ENCODE data around the gene RNASEH2B. TPM values are rescaled to one million over a fixed set of nuclear protein-coding genes. Genes with fewer than 3 reads are reported as not detected.

Gene RNASEH2B
- total and polyA plus RNA-seq, 2 of the 8 experiments (the other 6 are each of a cell fraction or from before 2014, with no cell fraction given) = 19.3 to 43.9 TPM

DNA sequence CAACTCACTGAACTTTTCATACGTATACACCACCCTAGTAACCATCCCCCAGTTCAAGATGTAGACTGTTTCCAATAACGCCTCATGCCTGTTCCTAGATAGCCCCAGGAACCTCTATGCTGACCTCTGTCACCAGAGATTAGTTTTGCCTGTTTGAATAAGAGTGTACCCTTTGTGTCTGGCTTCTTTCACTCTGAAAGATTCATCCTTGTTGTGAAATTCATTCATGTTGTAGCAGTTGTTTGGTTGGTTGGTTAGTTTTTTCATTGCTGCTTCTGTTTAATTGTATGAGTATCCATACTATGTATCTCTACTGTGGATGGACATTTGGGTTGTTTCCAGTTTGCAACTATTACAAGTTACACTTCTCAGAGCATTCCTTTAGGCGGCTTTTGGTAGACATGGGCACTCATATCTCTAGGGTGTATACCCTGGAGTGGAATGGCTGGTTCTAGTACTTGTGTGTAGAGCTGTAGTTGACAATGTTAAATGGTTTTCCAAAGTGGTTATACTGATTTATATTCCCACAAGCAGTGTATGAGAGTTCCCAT is 1.6 kb downstream of the RNASEH2B start:
- Histone ChIP-seq H2BK20ac (ENCODE audit: low read length) (no peak overlapping the region), H3K4me1 (replicated peaks in 1 of 4; ENCODE audit: control insufficient read depth in 3 of 4, insufficient read depth in 4 of 4, low read length in 3 of 4) (peaks cover 6 to 16% (median 10%) of the 10 kb centered on the region in 4 experiments; a peak in 6 of 7 replicates), H2AK5ac (ENCODE audit: low read depth, low read length) (no peak overlapping the region), H3K18ac (ENCODE audit: extremely low read depth, low read length) (no peak overlapping the region), H4K91ac (replicated peaks; ENCODE audit: insufficient read length, low read length) (no peak overlapping the region), H3K79me1 (ENCODE audit: low read depth, low read length) (peaks cover 2% of the 10 kb centered on the region), H2BK120ac (replicated peaks; ENCODE audit: low read depth, low read length) (no peak overlapping the region), H3K56ac (replicated peaks; ENCODE audit: insufficient read length, low read depth, low read length) (no peak overlapping the region), H2BK12ac (ENCODE audit: low read depth, low read length) (no peak overlapping the region), H3K23me2 (ENCODE audit: low read depth, low read length) (peaks cover 10% of the 10 kb centered on the region; the same call in 1 of the 2 replicates), H4K20me1 (replicated peaks in 1 of 2; ENCODE audit: control insufficient read depth in 1 of 2, insufficient read depth in 2 of 2, low read length in 2 of 2) (no peaks in the 10 kb centered on the region), H2AFZ (ENCODE audit: low read length) (no peak overlapping the region), H3K79me2 (ENCODE audit: control insufficient read depth in 1 of 2, insufficient read depth in 2 of 2, low read length in 2 of 2) (peaks cover 0 to 48% of the 10 kb centered on the region in 2 experiments; a peak in 2 of 4 replicates), H2BK15ac (ENCODE audit: low read length) (no peak overlapping the region), H3K4ac (replicated peaks; ENCODE audit: insufficient read length, low read depth, low read length) (peak overlapping the region; percentile 19), H4K8ac (ENCODE audit: extremely low read depth, insufficient read depth, low read length) (no peak overlapping the region), H3K14ac (ENCODE audit: insufficient read length) (no peak overlapping the region), H3K4me2 (ENCODE audit: insufficient read depth in 1 of 2, low read depth in 2 of 2, low read length in 2 of 2) (peak overlapping the region; percentile 72 to 92), H3K9ac (replicated peaks in 1 of 4; ENCODE audit: extremely low read depth in 1 of 4, low read depth in 3 of 4, low read length in 3 of 4) (no peak overlapping the region), H3K9me3 (ENCODE audit: insufficient read depth in 2 of 2, low read depth in 1 of 2, low read length in 1 of 2) (no peaks in the 10 kb centered on the region), H3K27ac (ENCODE audit: low read depth, low read length) (no peak overlapping the region), H3K27me3 (replicated peaks in 1 of 4; ENCODE audit: control insufficient read depth in 3 of 4, extremely low read depth in 1 of 4, insufficient read depth in 3 of 4, low read length in 3 of 4) (no peaks in the 10 kb centered on the region), H3K23ac (ENCODE audit: insufficient read length) (no peak overlapping the region), H3K4me3 (ENCODE audit: extremely low read depth in 1 of 4, insufficient read depth in 2 of 4, low read depth in 3 of 4, low read length in 4 of 4) (peak overlapping the region; percentile 48 to 76 (median 66); a peak in 5 of 8 replicates), H3K36me3 (ENCODE audit: control insufficient read depth in 2 of 4, insufficient read depth in 4 of 4, low read length in 3 of 4) (no peaks in the 10 kb centered on the region), H2BK5ac (ENCODE audit: low read depth, low read length) (no peak overlapping the region), H4K5ac (ENCODE audit: insufficient read length, low read depth, low read length) (no peak overlapping the region)
- no peak for DNase-seq (ENCODE audit: low read depth in 1 of 2, low spot score in 2 of 2)
- ChIA-PET POLR2A (ENCODE audit: partially characterized antibody) (interaction anchor here (0.7 to 1.4 kb wide), 6 partner anchors 10 to 914 kb away, joined by 3 to 4 read pairs (median 4); no protein-coding TSS in a partner anchor), CTCF (ENCODE audit: partially characterized antibody) (interaction anchor here (0.6 to 1.8 kb wide), 42 partner anchors 9 to 975 kb away, joined by 3 to 10 read pairs (median 4); partner anchors contain the start of gene SPRYD7)
- WGBS, 2 experiments (ENCODE audit: extremely low coverage in 1 of 2, insufficient coverage in 1 of 2, insufficient read length in 1 of 2, insufficient replicate concordance in 2 of 2, low coverage in 1 of 2, low lambda C conversion rate in 2 of 2, missing lambda C conversion rate in 1 of 2) = 75% methylated on average over 3 of the region's 3 CpGs; no CpG with 5 or more reads in 1 of the 2 experiments
- TF ChIP-seq JUND (IDR thresholded peaks at IDR 0.05; ENCODE audit: low read length) (no peak), RBBP5 (IDR thresholded peaks at IDR 0.05; ENCODE audit: borderline replicate concordance, low read depth, low read length) (no peak), RFX5 (IDR thresholded peaks at IDR 0.05; ENCODE audit: borderline replicate concordance, low read depth, low read length) (no peak), RXRA (IDR thresholded peaks at IDR 0.05; ENCODE audit: insufficient read depth, low read depth, low read length) (no peak)
- TF ChIP-seq, protein P1, sequence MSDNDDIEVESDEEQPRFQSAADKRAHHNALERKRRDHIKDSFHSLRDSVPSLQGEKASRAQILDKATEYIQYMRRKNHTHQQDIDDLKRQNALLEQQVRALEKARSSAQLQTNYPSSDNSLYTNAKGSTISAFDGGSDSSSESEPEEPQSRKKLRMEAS (IDR thresholded peaks at IDR 0.05) = no peak
- FAIRE-seq = no peak

Data from H1 (cell line).